Activated T-helper 1 cell treated with anti-CD3 and anti-CD28 coated beads, Interleukin-12 subunit alpha, Interleukin-12 subunit beta, Interleukin-2, Interleukin-4 antibody, amounts not matched to agents 30 ng/mL and 10 ng/mL and 1 ng/mL, durations not matched to agents 14 hours and 24 hours and 36 hours (primary cell): ENCODE results near the gene RANBP3. TPM values are rescaled to one million over a fixed set of nuclear protein-coding genes. Genes with fewer than 3 reads are reported as not detected.
"Not testable (repeated sequence)": the region's sequence is repeated elsewhere in the genome, so short reads cannot be mapped to it uniquely, and the experiment has no call there.

ENCODE experiments used
- DNase-seq: peaks from one replicate; pipeline ENCODE4 v3.0.0; 2021; ENCODE audit warnings: low spot score
- H3K27ac Mint-ChIP-seq: one replicate; pipeline ENCODE4 v1.8.0; 2021; ENCODE audit warnings: mild to moderate bottlenecking, mixed read lengths
- H3K27me3 Mint-ChIP-seq: one replicate; pipeline ENCODE4 v1.8.0; 2022; ENCODE audit warnings: mild to moderate bottlenecking, moderate library complexity, mixed read lengths; ENCODE audit not compliant: insufficient read depth
- H3K36me3 Mint-ChIP-seq: one replicate; pipeline ENCODE4 v1.8.0; 2021; ENCODE audit warnings: low read depth, mixed read lengths
- H3K4me1 Mint-ChIP-seq: one replicate; pipeline ENCODE4 v1.8.0; 2021; ENCODE audit warnings: low read depth, mixed read lengths
- H3K4me3 Mint-ChIP-seq: one replicate; pipeline ENCODE4 v1.8.0; 2021; ENCODE audit warnings: mild to moderate bottlenecking, moderate library complexity, mixed read lengths
- H3K9me3 Mint-ChIP-seq: one replicate; pipeline ENCODE4 v1.8.0; 2021; ENCODE audit warnings: mixed read lengths
- intact Hi-C: fragments of 100-400 bp; cut with micrococcal nuclease; formaldehyde crosslinking; loops from one replicate; pipeline ENCODE4 v1.15.1; 2024
- total RNA-seq: library from RNA; stranded (reverse); gene quantifications from 2 replicates; pipeline ENCODE4 v1.2.3, GENCODE V29; 2022

Gene RANBP3
- total RNA-seq, 1 donor from 2014 or later = 122 TPM

GRCh38 chr19:5964816-5965565 lies 12.9 kb downstream of the RANBP3 start:
- H3K27me3 Mint-ChIP-seq = no peaks in the 10 kb centered on the region
- H3K36me3 Mint-ChIP-seq = peaks cover 8% of the 10 kb centered on the region
- H3K9me3 Mint-ChIP-seq = no peaks in the 10 kb centered on the region
- no peak for DNase-seq
- peak overlapping the region; percentile 30 for H3K27ac Mint-ChIP-seq
- peaks cover 84% of the 10 kb centered on the region for H3K4me1 Mint-ChIP-seq
- no peak overlapping the region for H3K4me3 Mint-ChIP-seq
- intact Hi-C loops = loop anchor here (10.0 kb wide), 1 partner anchor 160 kb away; the partner anchor contains the start of gene NRTN

- Mint-ChIP-seq H3K36me3 (peaks cover 8% of the 10 kb centered on the region), H3K27ac (peak overlapping the region; percentile 66), H3K9me3 (no peaks in the 10 kb centered on the region), H3K4me3 (no peak overlapping the region), H3K4me1 (peaks cover 80% of the 10 kb centered on the region), H3K27me3 (no peaks in the 10 kb centered on the region)
- DNase-seq = no peak
- intact Hi-C loops = loop anchor here (2.0 to 10.0 kb wide), 2 partner anchors 15 to 159 kb away; partner anchors contain the start of genes NRTN and RANBP3
These were observed 14.1 kb downstream of the RANBP3 start for GRCh38 chr19:5963855-5964254.

- DNase-seq, H3K9me3 Mint-ChIP-seq, H3K36me3 Mint-ChIP-seq, H3K27me3 Mint-ChIP-seq, H3K4me3 Mint-ChIP-seq: not testable (repeated sequence)
- Mint-ChIP-seq H3K27ac (peak overlapping the region; percentile 60), H3K4me1 (peaks cover 74% of the 10 kb centered on the region)
- intact Hi-C loops = loop anchor here (2.0 to 10.0 kb wide), 2 partner anchors 16 to 158 kb away; partner anchors contain the start of genes NRTN and RANBP3
These were observed 14.7 kb downstream of the RANBP3 start for GRCh38 chr19:5963259-5963658.

- Mint-ChIP-seq H3K27me3 (no peaks in the 10 kb centered on the region), H3K4me3 (peak overlapping the region; percentile 58)
These were observed 15.7 kb downstream of the RANBP3 start for GRCh38 chr19:5961969-5962945.

GRCh38 chr19:5961641-5961968 lies 16.3 kb downstream of the RANBP3 start:
- H3K4me3 Mint-ChIP-seq = peak overlapping the region; percentile 58
- peak overlapping the region; percentile 88 for H3K27ac Mint-ChIP-seq
- DNase-seq = peak; percentile 20
- intact Hi-C loops = loop anchor here (10.0 kb wide), 1 partner anchor 157 kb away; the partner anchor contains the start of gene NRTN
- peaks cover 69% of the 10 kb centered on the region for H3K4me1 Mint-ChIP-seq
- H3K36me3 Mint-ChIP-seq, H3K9me3 Mint-ChIP-seq, H3K27me3 Mint-ChIP-seq: not testable (repeated sequence)

More at GRCh38 chr19:5961969-5962945, 15.7 kb downstream of the RANBP3 start:
- H3K27ac Mint-ChIP-seq = peak overlapping the region; percentile 88
- H3K9me3 Mint-ChIP-seq = no peaks in the 10 kb centered on the region
- H3K36me3 Mint-ChIP-seq = peaks cover 10% of the 10 kb centered on the region
- intact Hi-C loops = loop anchor here (1.0 to 10.0 kb wide), 4 partner anchors 9 to 157 kb away; partner anchors contain the start of genes NRTN, RANBP3 and VMAC
- H3K4me1 Mint-ChIP-seq = peaks cover 71% of the 10 kb centered on the region
- peak; percentile 74 for DNase-seq

GRCh38 chr19:5960005-5961001 lies 17.6 kb downstream of the RANBP3 start:
- intact Hi-C loops = loop anchor here (10.0 kb wide), 1 partner anchor 156 kb away; the partner anchor contains the start of gene NRTN
- Mint-ChIP-seq H3K27ac (peak overlapping the region; percentile 88), H3K36me3 (peaks cover 9% of the 10 kb centered on the region), H3K27me3 (no peaks in the 10 kb centered on the region), H3K9me3 (no peaks in the 10 kb centered on the region), H3K4me3 (peak overlapping the region; percentile 38), H3K4me1 (peaks cover 64% of the 10 kb centered on the region)
- DNase-seq = no peak

- Mint-ChIP-seq H3K4me3 (no peak overlapping the region), H3K27ac (peak overlapping the region; percentile 22), H3K4me1 (peaks cover 59% of the 10 kb centered on the region), H3K9me3 (no peaks in the 10 kb centered on the region), H3K27me3 (no peaks in the 10 kb centered on the region), H3K36me3 (peaks cover 9% of the 10 kb centered on the region)
- no peak for DNase-seq
- intact Hi-C loops = loop anchor here (10.0 kb wide), 1 partner anchor 155 kb away; the partner anchor contains the start of gene NRTN
These were observed 18.5 kb downstream of the RANBP3 start for GRCh38 chr19:5959260-5960004.

GRCh38 chr19:5958851-5959122 lies 19.2 kb downstream of the RANBP3 start:
- no peaks in the 10 kb centered on the region for H3K27me3 Mint-ChIP-seq
- no peak for DNase-seq
- no peaks in the 10 kb centered on the region for H3K9me3 Mint-ChIP-seq
- peaks cover 9% of the 10 kb centered on the region for H3K36me3 Mint-ChIP-seq
- H3K4me1 Mint-ChIP-seq = peaks cover 59% of the 10 kb centered on the region
- no peak overlapping the region for H3K4me3 Mint-ChIP-seq
- intact Hi-C loops = no loop called here
- H3K27ac Mint-ChIP-seq = peak overlapping the region; percentile 22

GRCh38 chr19:5958074-5958850 lies 19.7 kb downstream of the RANBP3 start:
- no peak for DNase-seq
- no peak overlapping the region for H3K4me3 Mint-ChIP-seq
- H3K36me3 Mint-ChIP-seq = peaks cover 9% of the 10 kb centered on the region
- H3K27ac Mint-ChIP-seq = peak overlapping the region; percentile 29
- no peaks in the 10 kb centered on the region for H3K27me3 Mint-ChIP-seq
- H3K4me1 Mint-ChIP-seq = peaks cover 61% of the 10 kb centered on the region
- intact Hi-C loops = no loop called here
- H3K9me3 Mint-ChIP-seq = no peaks in the 10 kb centered on the region

- no peak for DNase-seq
- H3K9me3 Mint-ChIP-seq = no peaks in the 10 kb centered on the region
- intact Hi-C loops = no loop called here
- H3K4me3 Mint-ChIP-seq = no peak overlapping the region
- H3K36me3 Mint-ChIP-seq = peaks cover 8% of the 10 kb centered on the region
- H3K4me1 Mint-ChIP-seq = peaks cover 60% of the 10 kb centered on the region
- peak overlapping the region; percentile 30 for H3K27ac Mint-ChIP-seq
- no peaks in the 10 kb centered on the region for H3K27me3 Mint-ChIP-seq
These were observed 20.8 kb downstream of the RANBP3 start for GRCh38 chr19:5957170-5957569.

GRCh38 chr19:5956728-5957127 lies 21.2 kb downstream of the RANBP3 start:
- Mint-ChIP-seq H3K4me3 (no peak overlapping the region), H3K9me3 (no peaks in the 10 kb centered on the region), H3K27me3 (no peaks in the 10 kb centered on the region), H3K36me3 (peaks cover 9% of the 10 kb centered on the region), H3K27ac (no peak overlapping the region), H3K4me1 (peaks cover 58% of the 10 kb centered on the region)
- intact Hi-C loops = no loop called here
- DNase-seq = no peak
